Lower leg skin (tissue), 3 donors: ENCODE measurements around the gene SMAD1.

Source experiments
- CTCF ChIP-seq, 3 donors: fragments of 450-650 bp; IDR thresholded peaks; one replicate each; pipeline ENCODE4 v1.5.1; 2016; ENCODE audit warnings: antibody characterized with exemption in 3 of 3, mild to moderate bottlenecking in 3 of 3, moderate library complexity in 2 of 3
- POLR2A ChIP-seq, 2 donors: fragments of 450-650 bp; IDR thresholded peaks; one replicate each; pipeline ENCODE4 v1.6.1; 2016 to 2017; ENCODE audit warnings: antibody characterized with exemption in 2 of 2, mild to moderate bottlenecking in 1 of 2, moderate library complexity in 1 of 2

- no peak for TF ChIP-seq CTCF (IDR thresholded peaks at IDR 0.05)
- TF ChIP-seq POLR2A (IDR thresholded peaks at IDR 0.05): no peak
Observed at GRCh38 chr4:145557720-145558119, 76.1 kb downstream of the SMAD1 start.
